Measurements from ENCODE around the gene SMIM32. TPM values are rescaled to one million over a fixed set of nuclear protein-coding genes. Genes with fewer than 3 reads are reported as not detected.

SMIM32 gene
- total and polyA plus RNA-seq, 2 donors (not counting 3 experiments of a cell fraction or from before 2014, with no cell fraction given): not detected

- Histone ChIP-seq H3K27me3 (ENCODE audit: control insufficient read depth in 2 of 2, insufficient read depth in 2 of 2, low read length in 2 of 2) (no peaks in the 10 kb centered on the region), H4K20me1 (replicated peaks; ENCODE audit: control insufficient read depth, extremely low read depth, insufficient read depth, low read length) (no peaks in the 10 kb centered on the region), H3K79me2 (ENCODE audit: control insufficient read depth, insufficient read depth, low read length) (peaks cover 18% of the 10 kb centered on the region), H3K9ac (replicated peaks; ENCODE audit: extremely low read depth, insufficient read depth, low read length) (no peak overlapping the region), H3K9me1 (replicated peaks; ENCODE audit: control insufficient read depth, extremely low read depth, insufficient read depth, low read length) (no peaks in the 10 kb centered on the region), H3K36me3 (ENCODE audit: control insufficient read depth in 2 of 2, extremely low read depth in 1 of 2, insufficient read depth in 2 of 2, low read length in 2 of 2) (peaks cover 0 to 2% of the 10 kb centered on the region in 2 experiments), H3K4me2 (ENCODE audit: insufficient read depth, low read length) (no peak overlapping the region), H3K4me1 (ENCODE audit: control insufficient read depth, extremely low read depth, insufficient read depth, low read length) (no peaks in the 10 kb centered on the region), H3K27ac (ENCODE audit: insufficient read depth, low read depth, low read length) (no peak overlapping the region), H2AFZ (ENCODE audit: low read depth, low read length) (no peak overlapping the region), H3K4me3 (replicated peaks in 1 of 3; ENCODE audit: insufficient read depth in 1 of 3, low read depth in 1 of 3, low read length in 3 of 3) (no peak overlapping the region), H3K9me3 (replicated peaks; ENCODE audit: control insufficient read depth, insufficient read depth, low read length) (no peaks in the 10 kb centered on the region)
- ChIA-PET POLR2A (no interaction called here), CTCF (interaction anchor here (1.3 to 1.5 kb wide), 2 partner anchors 26 to 219 kb away, joined by 3 to 5 read pairs; no protein-coding TSS in a partner anchor)
- no TSS peak for BruUV-seq (replicated peaks)
- dilution Hi-C loops (cut with MboI; ENCODE audit: extremely low pct_ligation_motif_present, low sequenced_read_pairs) (no loop called here), intact Hi-C loops (cut with micrococcal nuclease) (no loop called here)
- DNase-seq (ENCODE audit: low read depth, low spot score) (no peak), FAIRE-seq (no peak)
- TF ChIP-seq CTCF (IDR thresholded peaks at IDR 0.05; ENCODE audit: extremely low read depth in 1 of 2, insufficient read depth in 1 of 2, low read depth in 1 of 2, low read length in 2 of 2) (no peak), MYC (IDR thresholded peaks at IDR 0.05; ENCODE audit: low read depth, low read length) (no peak), EZH2 (IDR thresholded peaks at IDR 0.05; ENCODE audit: borderline replicate concordance, low read depth, low read length, severe bottlenecking) (no peak), FOS (IDR thresholded peaks at IDR 0.05; ENCODE audit: borderline replicate concordance, insufficient read depth, low read length) (no peak), POLR2A (IDR thresholded peaks at IDR 0.05; ENCODE audit: low read depth, low read length) (no peak), JUN (IDR thresholded peaks at IDR 0.05; ENCODE audit: borderline replicate concordance, insufficient read depth, insufficient read length, low read depth) (no peak), GATA2 (IDR thresholded peaks at IDR 0.05; ENCODE audit: insufficient read depth, insufficient read length, low read depth, low read length) (no peak), MAX (IDR thresholded peaks at IDR 0.05; ENCODE audit: insufficient read depth, insufficient read length) (no peak), POLR2AphosphoS5 (IDR thresholded peaks at IDR 0.05; ENCODE audit: insufficient read depth, low read depth, low read length) (no peak)
Measured at GRCh38 chr5:136164226-136164625, 28.7 kb downstream of the SMIM32 start.

Measured in endothelial cell of umbilical vein (primary cell).